OCI-LY7 (cell line): ENCODE data around the gene RSKR. TPM values are rescaled to one million over a fixed set of nuclear protein-coding genes. Genes with fewer than 3 reads are reported as not detected.

Experiments
- Bru-seq: library from RNA; stranded (reverse); fragments of 400-500 nt; gene quantifications from one replicate; lab custom pipeline; 2021; lab: Mats Ljungman, UMichigan
- BruChase-seq, 2 experiments: library from RNA; stranded (reverse); fragments of 400-500 nt; gene quantifications; one replicate each; lab custom pipeline; 2021; lab: Mats Ljungman, UMichigan
- BruUV-seq: library from RNA; stranded (reverse); fragments of 400-500 nt; replicated peaks from 2 replicates; lab custom pipeline; 2021; lab: Mats Ljungman, UMichigan
- CTCF ChIA-PET: fragments of 300-600 bp; sonication (Branson Sonifier 250); formaldehyde crosslinking; loops from one replicate; lab custom pipeline; 2022; ENCODE audit warnings: antibody characterized with exemption; ENCODE audit not compliant: unreplicated experiment; lab: Charles Lee
- POLR2A ChIA-PET: fragments of 300-600 bp; sonication (Branson Sonifier 250); formaldehyde crosslinking; loops from one replicate; lab custom pipeline; 2022; ENCODE audit warnings: antibody characterized with exemption; lab: Charles Lee
- DNase-seq: peaks from one replicate; pipeline ENCODE4 v3.0.0-alpha.2; 2015; ENCODE audit warnings: low spot score
- H2AFZ ChIP-seq: fragments of 200-600 bp; sonication (generic), shearing (Covaris generic); 2 replicates; pipeline ENCODE4 v1.6.1; 2014; ENCODE audit warnings: mild to moderate bottlenecking, antibody characterized with exemption, low read length, moderate library complexity
- H3K27ac ChIP-seq: fragments of 200-600 bp; sonication (generic); 2 replicates; pipeline ENCODE4 v1.5.1; 2014; ENCODE audit warnings: mixed run types, low read depth, mild to moderate bottlenecking, moderate library complexity, low read length, inconsistent platforms; ENCODE audit not compliant: poor library complexity, severe bottlenecking
- H3K36me3 ChIP-seq: fragments of 200-600 bp; sonication (generic); 2 replicates; pipeline ENCODE4 v1.6.1; 2014; ENCODE audit warnings: mild to moderate bottlenecking, antibody characterized with exemption, low read length, moderate library complexity, mixed read lengths; ENCODE audit not compliant: insufficient read depth
- H3K4me1 ChIP-seq: fragments of 200-600 bp; sonication (generic); 2 replicates; pipeline ENCODE4 v1.5.1; 2014; ENCODE audit warnings: mild to moderate bottlenecking, low read length; ENCODE audit not compliant: insufficient read depth, poor library complexity, severe bottlenecking
- H3K4me2 ChIP-seq: fragments of 200-600 bp; sonication (generic); 2 replicates; pipeline ENCODE4 v1.6.1; 2014; ENCODE audit warnings: mild to moderate bottlenecking, low read length
- H3K4me3 ChIP-seq: fragments of 200-600 bp; sonication (generic); 2 replicates; pipeline ENCODE4 v1.5.1; 2014; ENCODE audit warnings: mild to moderate bottlenecking, low read depth, low read length; ENCODE audit not compliant: poor library complexity, severe bottlenecking
- H3K79me2 ChIP-seq: fragments of 200-600 bp; sonication (generic); 2 replicates; pipeline ENCODE4 v1.6.1; 2016; ENCODE audit warnings: low read depth, mild to moderate bottlenecking, low read length, moderate library complexity, mixed read lengths; ENCODE audit not compliant: insufficient read depth
- H3K9me2 ChIP-seq: fragments of 200-600 bp; sonication (generic); 2 replicates; pipeline ENCODE4 v1.6.1; 2016; ENCODE audit warnings: mild to moderate bottlenecking, low read length, mixed read lengths; ENCODE audit not compliant: insufficient read depth
- H3K9me3 ChIP-seq: fragments of 200-600 bp; sonication (generic); 2 replicates; pipeline ENCODE4 v1.6.1; 2014; ENCODE audit warnings: mild to moderate bottlenecking, mixed run types, low read length, mixed read lengths
- H4K20me1 ChIP-seq: fragments of 200-600 bp; sonication (generic); 2 replicates; pipeline ENCODE4 v1.6.1; 2014; ENCODE audit warnings: mild to moderate bottlenecking, antibody characterized with exemption, low read length, moderate library complexity, mixed read lengths; ENCODE audit not compliant: insufficient read depth
- EZH2phosphoT487 ChIP-seq: fragments of 200-600 bp; sonication (generic); IDR thresholded peaks from 2 replicates; pipeline ENCODE4 v1.6.1; 2018; ENCODE audit warnings: low read depth, borderline replicate concordance, mild to moderate bottlenecking, mixed run types, antibody characterized with exemption, low read length, moderate library complexity, mixed read lengths
- intact Hi-C: fragments of 100-400 bp; cut with micrococcal nuclease; formaldehyde crosslinking; loops from one replicate; pipeline ENCODE4 v1.10.0; 2022; ENCODE audit not compliant: unreplicated experiment
- long read RNA-seq: library from polyadenylated mRNA; stranded (forward); transcript quantifications from one replicate; pipeline ENCODE4 v2.0.0, GENCODE V29; 2022
- total RNA-seq, 2 experiments: library from RNA; depleted of rRNA in 1 of 2; stranded (reverse); fragments of >200 nt in 1 of 2; shearing (Covaris generic) in 1 of 2; gene quantifications; 2 replicates each; pipeline ENCODE4 v1.2.3, GENCODE V29; 2014 to 2022
- TF ChIP-seq, protein P1 (sequence below): fragments of 200-600 bp; sonication (generic); conservative IDR thresholded peaks from 2 replicates; pipeline ENCODE4 v1.5.1; 2014; ENCODE audit warnings: mild to moderate bottlenecking, antibody characterized with exemption, low read length, moderate library complexity, mixed read lengths

RSKR gene, protein sequence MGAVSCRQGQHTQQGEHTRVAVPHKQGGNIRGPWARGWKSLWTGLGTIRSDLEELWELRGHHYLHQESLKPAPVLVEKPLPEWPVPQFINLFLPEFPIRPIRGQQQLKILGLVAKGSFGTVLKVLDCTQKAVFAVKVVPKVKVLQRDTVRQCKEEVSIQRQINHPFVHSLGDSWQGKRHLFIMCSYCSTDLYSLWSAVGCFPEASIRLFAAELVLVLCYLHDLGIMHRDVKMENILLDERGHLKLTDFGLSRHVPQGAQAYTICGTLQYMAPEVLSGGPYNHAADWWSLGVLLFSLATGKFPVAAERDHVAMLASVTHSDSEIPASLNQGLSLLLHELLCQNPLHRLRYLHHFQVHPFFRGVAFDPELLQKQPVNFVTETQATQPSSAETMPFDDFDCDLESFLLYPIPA
- 24.7 and 30.4 TPM in 2 replicates for total RNA-seq (2014; rRNA removed; shearing (Covaris generic))
- total RNA-seq (2022) = 59.6 and 66.2 TPM in 2 replicates
- percentile 88 among the genes with signal in this experiment for Bru-seq, nascent RNA
- BruChase-seq, experiment 1, labeled RNA remaining after a 6-hour chase = percentile 97 among the genes with signal in this experiment
- BruChase-seq, experiment 2, labeled RNA remaining after a 2-hour chase = percentile 96 among the genes with signal in this experiment
- long read RNA-seq, transcript SGK494-211 (1 exons, 2,975 nt) = major isoform, 5 of 7 reads
- long read RNA-seq, partial matches to known transcripts = 0 of 7 reads
- long read RNA-seq, other reads (novel, unspliced or antisense) = 2 of 7 reads

DNA sequence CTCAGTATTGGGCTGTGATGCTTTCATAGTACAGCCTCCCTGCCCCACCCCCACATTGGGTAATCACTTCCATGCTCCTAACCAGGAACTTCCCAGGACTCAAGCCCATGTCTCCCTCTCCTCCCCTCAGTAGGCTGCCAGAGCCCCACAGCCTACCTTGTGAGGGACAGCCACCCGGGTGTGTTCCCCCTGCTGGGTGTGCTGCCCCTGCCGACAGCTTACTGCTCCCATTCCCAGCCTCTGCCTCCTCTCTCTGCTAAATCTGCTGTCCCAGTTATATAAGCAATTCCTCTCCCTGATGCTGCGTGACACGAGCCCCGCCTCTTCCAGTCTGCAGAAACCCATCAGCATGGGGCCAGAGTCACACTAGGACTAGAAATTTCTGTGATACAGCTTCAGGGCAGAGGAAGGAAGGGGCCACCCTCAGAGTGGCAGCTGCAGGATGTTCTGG is at the start of gene RSKR:
RSKR (minus strand) TSS at position 255 of the 451 bp plus-strand sequence; CDS start at position 231, 24 bp downstream.
- Histone ChIP-seq H2AFZ (no peak within 1 kb of the TSS), H3K27ac (peak within 1 kb of the TSS; percentile 31), H3K9me3 (no peaks in the 10 kb centered on the region), H3K36me3 (peaks cover 98% of the 10 kb centered on the region), H3K4me3 (no peak within 1 kb of the TSS), H3K4me2 (no peak within 1 kb of the TSS), H3K79me2 (no peaks in the 10 kb centered on the region), H3K4me1 (peaks cover 23% of the 10 kb centered on the region), H4K20me1 (no peaks in the 10 kb centered on the region), H3K9me2 (no peaks in the 10 kb centered on the region)
- intact Hi-C loops = loop anchor here (1.0 to 5.0 kb wide), 2 partner anchors 62 to 120 kb away; partner anchors contain the start of gene UNC119
- no peak for DNase-seq
- TF ChIP-seq, protein P1, sequence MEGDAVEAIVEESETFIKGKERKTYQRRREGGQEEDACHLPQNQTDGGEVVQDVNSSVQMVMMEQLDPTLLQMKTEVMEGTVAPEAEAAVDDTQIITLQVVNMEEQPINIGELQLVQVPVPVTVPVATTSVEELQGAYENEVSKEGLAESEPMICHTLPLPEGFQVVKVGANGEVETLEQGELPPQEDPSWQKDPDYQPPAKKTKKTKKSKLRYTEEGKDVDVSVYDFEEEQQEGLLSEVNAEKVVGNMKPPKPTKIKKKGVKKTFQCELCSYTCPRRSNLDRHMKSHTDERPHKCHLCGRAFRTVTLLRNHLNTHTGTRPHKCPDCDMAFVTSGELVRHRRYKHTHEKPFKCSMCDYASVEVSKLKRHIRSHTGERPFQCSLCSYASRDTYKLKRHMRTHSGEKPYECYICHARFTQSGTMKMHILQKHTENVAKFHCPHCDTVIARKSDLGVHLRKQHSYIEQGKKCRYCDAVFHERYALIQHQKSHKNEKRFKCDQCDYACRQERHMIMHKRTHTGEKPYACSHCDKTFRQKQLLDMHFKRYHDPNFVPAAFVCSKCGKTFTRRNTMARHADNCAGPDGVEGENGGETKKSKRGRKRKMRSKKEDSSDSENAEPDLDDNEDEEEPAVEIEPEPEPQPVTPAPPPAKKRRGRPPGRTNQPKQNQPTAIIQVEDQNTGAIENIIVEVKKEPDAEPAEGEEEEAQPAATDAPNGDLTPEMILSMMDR = no peak
- TF ChIP-seq EZH2phosphoT487 = no peak
- ChIA-PET CTCF (no interaction called here), POLR2A (no interaction called here)
- no TSS peak for BruUV-seq

DNA sequence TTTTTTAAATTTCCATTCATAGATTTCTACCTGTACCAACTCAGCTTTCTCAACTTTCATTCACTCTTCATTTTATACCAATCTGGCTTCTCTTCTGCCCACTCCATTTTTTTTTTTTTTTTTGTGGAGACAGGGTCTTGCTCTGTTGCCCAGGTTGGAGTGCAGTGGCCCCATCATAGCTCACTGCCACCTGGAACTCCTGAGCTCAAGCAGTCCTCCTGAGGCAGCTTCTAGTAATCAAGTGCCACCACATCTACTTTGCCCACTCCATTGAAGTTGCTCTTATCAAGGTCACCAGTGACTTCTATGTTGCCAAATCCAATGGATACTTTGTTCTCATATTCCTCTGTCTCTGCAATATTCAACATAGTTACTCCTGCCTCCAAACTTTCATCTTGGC is 49.7 kb upstream of the RSKR start:
- Histone ChIP-seq H3K4me2 (peak overlapping the region; percentile 84), H3K79me2 (peaks cover 69% of the 10 kb centered on the region), H3K36me3 (peaks cover 53% of the 10 kb centered on the region), H3K4me3 (peak overlapping the region; percentile 95), H4K20me1 (peaks cover 3% of the 10 kb centered on the region; the same call in 1 of the 2 replicates), H2AFZ (no peak overlapping the region), H3K4me1 (peaks cover 22% of the 10 kb centered on the region), H3K9me3 (no peaks in the 10 kb centered on the region; the same call in 1 of the 2 replicates), H3K9me2 (no peaks in the 10 kb centered on the region), H3K27ac (no peak overlapping the region)
- no peak for DNase-seq
- ChIA-PET CTCF (interaction anchor here (0.5 kb wide), 1 partner anchor 9 kb away, joined by 3 read pairs; no protein-coding TSS in a partner anchor), POLR2A (no interaction called here)
- no peak for TF ChIP-seq EZH2phosphoT487
- TF ChIP-seq, protein P1 = no peak
- intact Hi-C loops = no loop called here
- no TSS peak for BruUV-seq
